ENCODE measurements around the gene RAI2.

Gene RAI2

GRCh38 chrX:17854531-17854930 lies 6.6 kb downstream of the RAI2 start:
- no peaks in the 10 kb centered on the region for H3K9me2 ChIP-seq (replicated peaks; ENCODE audit: low read depth, low read length)
- no peaks in the 10 kb centered on the region for H3K9me3 ChIP-seq (ENCODE audit: insufficient read depth, low read depth, low read length)
- no peaks in the 10 kb centered on the region for H3K79me2 ChIP-seq (ENCODE audit: insufficient read depth, low read length)
- no peak overlapping the region for H3K9ac ChIP-seq (ENCODE audit: low read depth, low read length, poor library complexity, severe bottlenecking)
- no peaks in the 10 kb centered on the region for H3K27me3 ChIP-seq (ENCODE audit: insufficient read depth, low read length, poor library complexity, severe bottlenecking)
- H3K36me3 ChIP-seq (ENCODE audit: insufficient read depth, low read length), result no peaks in the 10 kb centered on the region
- H3K4me2 ChIP-seq (ENCODE audit: low read depth, low read length, poor library complexity, severe bottlenecking), result no peak overlapping the region
- TF ChIP-seq CTCF (conservative IDR thresholded peaks at IDR 0.05; ENCODE audit: low read length) (no peak), EZH2phosphoT487 (IDR thresholded peaks at IDR 0.05; ENCODE audit: borderline replicate concordance) (no peak)
- H3F3A ChIP-seq (ENCODE audit: low read depth), result no peaks in the 10 kb centered on the region
- H4K20me1 ChIP-seq (ENCODE audit: insufficient read depth, low read length, poor library complexity, severe bottlenecking), result no peaks in the 10 kb centered on the region
- no peaks in the 10 kb centered on the region for H3K4me1 ChIP-seq (ENCODE audit: insufficient read depth, low read length, poor library complexity, severe bottlenecking)
- H2AFZ ChIP-seq (ENCODE audit: low read length), result no peak overlapping the region
- no peak overlapping the region for H3K4me3 ChIP-seq (ENCODE audit: low read length, poor library complexity, severe bottlenecking)

GRCh38 chrX:17854069-17854468 lies 7.0 kb downstream of the RAI2 start:
- Histone ChIP-seq H3K9me3 (ENCODE audit: insufficient read depth, low read depth, low read length) (no peaks in the 10 kb centered on the region), H3K9ac (ENCODE audit: low read depth, low read length, poor library complexity, severe bottlenecking) (no peak overlapping the region), H4K20me1 (ENCODE audit: insufficient read depth, low read length, poor library complexity, severe bottlenecking) (no peaks in the 10 kb centered on the region), H3K4me3 (ENCODE audit: low read length, poor library complexity, severe bottlenecking) (no peak overlapping the region), H2AFZ (ENCODE audit: low read length) (no peak overlapping the region), H3K79me2 (ENCODE audit: insufficient read depth, low read length) (no peaks in the 10 kb centered on the region), H3F3A (ENCODE audit: low read depth) (no peaks in the 10 kb centered on the region), H3K27me3 (ENCODE audit: insufficient read depth, low read length, poor library complexity, severe bottlenecking) (no peaks in the 10 kb centered on the region), H3K4me2 (ENCODE audit: low read depth, low read length, poor library complexity, severe bottlenecking) (no peak overlapping the region), H3K36me3 (ENCODE audit: insufficient read depth, low read length) (no peaks in the 10 kb centered on the region), H3K9me2 (replicated peaks; ENCODE audit: low read depth, low read length) (no peaks in the 10 kb centered on the region), H3K4me1 (ENCODE audit: insufficient read depth, low read length, poor library complexity, severe bottlenecking) (no peaks in the 10 kb centered on the region)
- no peak for TF ChIP-seq EZH2phosphoT487 (IDR thresholded peaks at IDR 0.05; ENCODE audit: borderline replicate concordance)

- H3K4me3 ChIP-seq (ENCODE audit: low read length, poor library complexity, severe bottlenecking), result no peak overlapping the region
- H3K36me3 ChIP-seq (ENCODE audit: insufficient read depth, low read length), result no peaks in the 10 kb centered on the region
- H2AFZ ChIP-seq (ENCODE audit: low read length), result no peak overlapping the region
- H3K4me2 ChIP-seq (ENCODE audit: low read depth, low read length, poor library complexity, severe bottlenecking), result no peak overlapping the region
- TF ChIP-seq EZH2phosphoT487 (IDR thresholded peaks at IDR 0.05; ENCODE audit: borderline replicate concordance), result no peak
- no peak for TF ChIP-seq CTCF (conservative IDR thresholded peaks at IDR 0.05; ENCODE audit: low read length)
- no peak overlapping the region for H3K9ac ChIP-seq (ENCODE audit: low read depth, low read length, poor library complexity, severe bottlenecking)
- no peaks in the 10 kb centered on the region for H3F3A ChIP-seq (ENCODE audit: low read depth)
- no peaks in the 10 kb centered on the region for H3K9me3 ChIP-seq (ENCODE audit: insufficient read depth, low read depth, low read length)
- H3K9me2 ChIP-seq (replicated peaks; ENCODE audit: low read depth, low read length), result no peaks in the 10 kb centered on the region
- H3K27me3 ChIP-seq (ENCODE audit: insufficient read depth, low read length, poor library complexity, severe bottlenecking), result no peaks in the 10 kb centered on the region
- H4K20me1 ChIP-seq (ENCODE audit: insufficient read depth, low read length, poor library complexity, severe bottlenecking), result no peaks in the 10 kb centered on the region
- no peaks in the 10 kb centered on the region for H3K79me2 ChIP-seq (ENCODE audit: insufficient read depth, low read length)
- H3K4me1 ChIP-seq (ENCODE audit: insufficient read depth, low read length, poor library complexity, severe bottlenecking), result no peaks in the 10 kb centered on the region
Measured at GRCh38 chrX:17851874-17852273, 9.2 kb downstream of the RAI2 start.

DNA sequence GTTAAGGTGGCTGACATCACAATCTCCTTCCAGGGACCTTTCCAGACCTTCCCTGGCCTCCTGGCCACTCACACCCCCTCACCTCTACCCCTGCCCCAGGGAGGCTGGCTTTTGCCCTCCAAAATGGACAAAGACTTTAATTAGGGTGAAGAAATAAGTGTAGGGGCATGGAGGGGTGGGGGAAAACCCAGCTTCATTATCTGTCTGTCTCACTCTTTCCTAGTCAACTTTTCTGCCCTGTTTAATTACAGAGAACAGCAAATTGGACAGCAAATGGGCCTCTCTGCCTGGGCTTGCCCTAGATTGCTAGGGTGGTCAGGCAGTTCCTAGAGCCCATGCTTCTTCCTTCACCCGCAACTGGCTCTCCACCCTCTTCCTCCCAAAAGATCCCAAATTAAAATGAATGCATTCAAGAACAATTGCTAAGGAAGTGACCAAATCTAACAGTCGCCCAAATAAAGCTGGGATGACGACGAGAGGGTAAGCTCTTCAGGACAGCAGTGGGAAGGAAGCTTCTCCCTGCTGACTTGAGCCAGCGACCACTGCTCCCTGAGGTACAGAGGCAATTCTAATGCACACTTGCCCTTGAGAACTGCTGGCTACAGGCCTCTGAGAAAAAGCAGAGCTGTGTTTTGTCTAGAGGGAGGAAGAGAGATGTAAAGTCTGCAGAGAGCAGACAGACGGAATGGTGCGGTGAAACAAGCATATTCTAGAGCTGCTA lies 12.4 kb downstream of the RAI2 start:
- H3K4me1 ChIP-seq (ENCODE audit: insufficient read depth, low read length, poor library complexity, severe bottlenecking), result no peaks in the 10 kb centered on the region
- no peaks in the 10 kb centered on the region for H3K36me3 ChIP-seq (ENCODE audit: insufficient read depth, low read length)
- no peaks in the 10 kb centered on the region for H3K79me2 ChIP-seq (ENCODE audit: insufficient read depth, low read length)
- no peak overlapping the region for H3K9ac ChIP-seq (ENCODE audit: low read depth, low read length, poor library complexity, severe bottlenecking)
- no peaks in the 10 kb centered on the region for H3K9me2 ChIP-seq (replicated peaks; ENCODE audit: low read depth, low read length)
- no peaks in the 10 kb centered on the region for H3K27me3 ChIP-seq (ENCODE audit: insufficient read depth, low read length, poor library complexity, severe bottlenecking)
- TF ChIP-seq EZH2phosphoT487 (IDR thresholded peaks at IDR 0.05; ENCODE audit: borderline replicate concordance) (no peak), CTCF (conservative IDR thresholded peaks at IDR 0.05; ENCODE audit: low read length) (no peak)
- H3F3A ChIP-seq (ENCODE audit: low read depth), result no peaks in the 10 kb centered on the region
- no peak overlapping the region for H2AFZ ChIP-seq (ENCODE audit: low read length)
- H3K9me3 ChIP-seq (ENCODE audit: insufficient read depth, low read depth, low read length), result no peaks in the 10 kb centered on the region
- no peak overlapping the region for H3K4me2 ChIP-seq (ENCODE audit: low read depth, low read length, poor library complexity, severe bottlenecking)
- H4K20me1 ChIP-seq (ENCODE audit: insufficient read depth, low read length, poor library complexity, severe bottlenecking), result no peaks in the 10 kb centered on the region
- H3K4me3 ChIP-seq (ENCODE audit: low read length, poor library complexity, severe bottlenecking), result no peak overlapping the region

Data from Loucy (cell line).